GM19239 (cell line): Measurements from ENCODE around the gene GAGE12H.
"Not testable (repeated sequence)": the region's sequence is repeated elsewhere in the genome, so short reads cannot be mapped to it uniquely, and the experiment has no call there.

Source experiments
- DNase-seq: peaks from one replicate; pipeline ENCODE4 v3.0.0; 2011; ENCODE audit warnings: low spot score; ENCODE audit not compliant: insufficient read length
- FAIRE-seq: peaks from 2 replicates; lab custom pipeline; 2011; peaks lifted over from hg19 to GRCh38; lab: Jason Lieb, UNC

Gene GAGE12H

GRCh38 chrX:49579649-49580048, at the start of gene GAGE12H:
Gene GAGE12H, plus strand, starts transcription at chrX:49579949. Its CDS starts 1,155 bp downstream, at chrX:49581104.
- not testable (repeated sequence) for DNase-seq, FAIRE-seq

- not testable (repeated sequence) for FAIRE-seq, DNase-seq
Measured at GRCh38 chrX:49531877-49532276, 47.9 kb upstream of the GAGE12H start, which contains the start of gene GAGE12C. Gene GAGE12C, plus strand, starts transcription at chrX:49532177. Its CDS starts 1,155 bp downstream, at chrX:49533332.

GRCh38 chrX:49541433-49541832, 38.3 kb upstream of the GAGE12H start, which contains the start of gene GAGE12D:
Gene GAGE12D, plus strand, starts transcription at chrX:49541733. Its CDS starts 1,155 bp downstream, at chrX:49542888.
- not testable (repeated sequence) for FAIRE-seq, DNase-seq

DNA sequence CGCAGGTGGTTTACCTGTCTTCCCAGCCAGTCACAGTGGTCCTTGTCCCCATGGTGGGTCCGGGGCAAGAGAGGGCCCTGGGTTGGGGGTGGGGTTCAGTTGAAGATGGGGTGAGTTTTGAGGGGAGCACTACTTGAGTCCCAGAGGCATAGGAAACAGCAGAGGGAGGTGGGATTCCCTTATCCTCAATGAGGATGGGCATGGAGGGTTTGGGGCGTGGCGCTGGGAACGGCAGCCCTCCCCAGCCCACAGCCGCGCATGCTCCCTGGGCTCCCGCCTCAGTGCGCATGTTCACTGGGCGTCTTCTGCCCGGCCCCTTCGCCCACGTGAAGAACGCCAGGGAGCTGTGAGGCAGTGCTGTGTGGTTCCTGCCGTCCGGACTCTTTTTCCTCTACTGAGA, 28.8 kb upstream of the GAGE12H start, which contains the start of gene GAGE12E:
Gene GAGE12E (plus strand): TSS at position 301 of the 400 bp plus-strand sequence. CDS start 1,155 bp downstream, outside the sequence.
- FAIRE-seq, DNase-seq: not testable (repeated sequence)

GRCh38 chrX:49560542-49560941, 19.2 kb upstream of the GAGE12H start, which contains the start of gene GAGE12F:
Gene GAGE12F, plus strand, starts transcription at chrX:49560842. Its CDS starts 1,155 bp downstream, at chrX:49561997.
- not testable (repeated sequence) for FAIRE-seq

GRCh38 chrX:49568728-49569127, 11.0 kb upstream of the GAGE12H start:
- not testable (repeated sequence) for FAIRE-seq, DNase-seq

More at GRCh38 chrX:49560542-49560941, 19.2 kb upstream of the GAGE12H start, which contains the start of gene GAGE12F:
- not testable (repeated sequence) for DNase-seq

- not testable (repeated sequence) for FAIRE-seq, DNase-seq
Measured at GRCh38 chrX:49569152-49569551, 10.6 kb upstream of the GAGE12H start.

- not testable (repeated sequence) for DNase-seq, FAIRE-seq
Measured at GRCh38 chrX:49570100-49570499, 9.6 kb upstream of the GAGE12H start, which contains the start of gene GAGE12G. Gene GAGE12G, plus strand, starts transcription at chrX:49570400. Its CDS starts 1,155 bp downstream, at chrX:49571555.

- DNase-seq, FAIRE-seq: not testable (repeated sequence)
Measured at GRCh38 chrX:49589196-49589595, 9.4 kb downstream of the GAGE12H start, which contains the start of gene GAGE2A. Gene GAGE2A, plus strand, starts transcription at chrX:49589496. Its CDS starts 1,155 bp downstream, at chrX:49590651.

DNA sequence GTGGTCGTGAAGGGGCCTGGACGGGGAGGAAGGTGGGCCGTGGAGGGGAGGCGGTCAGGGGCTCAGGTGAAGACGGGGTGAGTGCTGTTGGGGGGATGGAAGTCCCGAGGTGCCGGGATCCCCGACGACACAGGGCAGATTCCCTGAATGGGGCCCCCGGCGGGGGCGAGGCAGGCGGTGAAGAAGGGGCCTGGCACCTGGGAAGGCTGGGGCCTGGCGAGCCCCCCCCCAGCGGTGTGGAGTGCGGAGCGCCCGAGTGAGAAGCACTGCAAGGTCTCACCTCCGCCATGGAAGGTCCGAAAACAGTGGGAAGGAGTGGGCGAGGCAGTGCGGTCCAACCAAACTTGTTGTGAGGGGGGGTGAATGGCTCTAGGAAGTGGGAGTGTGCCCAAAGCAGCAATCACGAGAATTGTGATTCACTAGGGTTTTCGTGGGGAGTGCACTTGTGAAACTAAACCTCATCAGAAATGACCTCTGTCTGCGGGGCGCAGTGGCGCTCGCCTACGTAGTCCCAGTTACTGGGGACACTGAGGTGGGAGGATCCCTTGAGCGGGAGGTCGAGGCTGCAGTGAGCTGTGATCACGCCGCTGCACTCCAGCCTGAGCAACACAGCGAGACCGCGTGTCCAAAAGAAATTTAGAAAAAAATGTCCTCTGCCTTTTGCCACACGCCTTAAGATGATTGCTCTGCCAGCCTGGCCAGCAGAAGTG, 10.2 kb downstream of the GAGE12H start:
- not testable (repeated sequence) for DNase-seq, FAIRE-seq

DNA sequence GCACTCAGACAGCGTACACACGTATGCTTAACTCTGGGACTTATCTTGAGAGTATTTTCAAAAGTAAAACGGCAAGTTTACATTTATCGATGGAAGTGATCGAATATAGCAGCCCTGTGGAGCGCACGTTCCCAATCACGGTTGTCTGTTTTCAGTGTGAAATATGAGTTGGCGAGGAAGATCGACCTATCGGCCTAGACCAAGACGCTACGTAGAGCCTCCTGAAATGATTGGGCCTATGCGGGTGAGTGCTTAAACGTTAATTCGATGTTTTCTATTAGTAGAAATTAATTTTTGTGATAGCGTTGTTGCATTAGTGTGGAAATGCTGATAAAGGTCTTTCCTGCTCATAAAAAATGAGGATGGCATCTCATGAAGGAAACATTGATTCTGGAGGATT, 10.7 kb downstream of the GAGE12H start:
- FAIRE-seq, DNase-seq: not testable (repeated sequence)

GRCh38 chrX:49598720-49599119, 19.0 kb downstream of the GAGE12H start, which contains the start of gene GAGE1:
Gene GAGE1, plus strand, starts transcription at chrX:49599020. Its CDS starts 1,155 bp downstream, at chrX:49600175.
- not testable (repeated sequence) for FAIRE-seq, DNase-seq

DNA sequence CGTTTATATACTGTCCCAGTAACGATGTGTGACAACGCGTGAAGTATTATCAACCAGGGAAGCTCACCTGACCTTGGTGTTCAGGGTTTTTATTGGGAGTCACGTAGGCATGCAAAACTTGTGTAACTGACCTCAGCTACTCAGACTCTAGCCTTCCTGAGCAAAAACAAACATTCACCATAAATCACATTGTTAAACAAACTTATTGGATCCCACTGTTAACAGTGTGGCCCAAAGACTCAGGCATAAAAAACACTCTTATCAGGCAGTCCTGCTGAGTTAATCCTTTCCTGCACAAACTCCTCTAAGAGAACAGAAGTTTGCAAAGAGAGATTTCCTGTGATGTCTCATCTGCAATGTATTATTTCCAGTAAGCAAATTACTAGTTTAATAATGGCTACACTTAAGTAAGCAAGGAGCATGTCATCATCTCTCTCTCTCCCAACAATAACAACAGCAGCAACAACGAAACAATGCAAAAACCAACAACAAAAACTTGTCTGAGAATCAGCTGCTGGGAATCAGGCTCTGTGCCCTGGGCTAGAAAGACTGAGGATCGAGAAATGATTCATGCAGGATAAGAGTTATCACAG, 31.1 kb downstream of the GAGE12H start:
- FAIRE-seq, result no peak
- no peak for DNase-seq

GRCh38 chrX:49618574-49618973, 38.8 kb downstream of the GAGE12H start:
- FAIRE-seq (no peak), DNase-seq (no peak)

GRCh38 chrX:49627086-49627777, 47.5 kb downstream of the GAGE12H start:
- DNase-seq, result no peak
- FAIRE-seq, result no peak
